HG02870 (cell line): ENCODE results near the gene BUD13.

Source experiments
- ATAC-seq: cut with Tn5 transposase; IDR thresholded peaks from one replicate; pipeline ENCODE4 v1.9.1; 2021; ENCODE audit warnings: mild to moderate bottlenecking, moderate library complexity; ENCODE audit not compliant: unreplicated experiment

The BUD13 gene

GRCh38 chr11:116792869-116793771 lies 20.3 kb upstream of the BUD13 start:
- no peak for ATAC-seq

GRCh38 chr11:116792144-116792868 lies 19.5 kb upstream of the BUD13 start:
- no peak for ATAC-seq

- ATAC-seq, result no peak
Measured at GRCh38 chr11:116791813-116792143, 19.0 kb upstream of the BUD13 start, which contains the start of gene APOA5. TSS of gene APOA5 (minus strand) at chr11:116791879. CDS start at chr11:116791860, 19 bp downstream.

GRCh38 chr11:116791002-116791812 lies 18.4 kb upstream of the BUD13 start:
- ATAC-seq, result peak; percentile 36

GRCh38 chr11:116790167-116791001 lies 17.6 kb upstream of the BUD13 start:
- no peak for ATAC-seq

- ATAC-seq, result no peak
Measured at GRCh38 chr11:116788975-116789374, 16.2 kb upstream of the BUD13 start.

GRCh38 chr11:116788534-116788933 lies 15.7 kb upstream of the BUD13 start:
- ATAC-seq, result no peak

- peak; percentile 82 for ATAC-seq
Measured at GRCh38 chr11:116787786-116788486, 15.1 kb upstream of the BUD13 start, which contains the start of gene ZPR1. TSS of gene ZPR1 (minus strand) at chr11:116788023. CDS start at chr11:116787990, 33 bp downstream.

GRCh38 chr11:116787436-116787785 lies 14.6 kb upstream of the BUD13 start:
- no peak for ATAC-seq

GRCh38 chr11:116786966-116787365 lies 14.2 kb upstream of the BUD13 start:
- no peak for ATAC-seq

GRCh38 chr11:116786326-116786725 lies 13.5 kb upstream of the BUD13 start:
- no peak for ATAC-seq

- ATAC-seq, result peak; percentile 52
Measured at GRCh38 chr11:116782728-116783127, 9.9 kb upstream of the BUD13 start.

GRCh38 chr11:116778556-116778955 lies 5.8 kb upstream of the BUD13 start:
- no peak for ATAC-seq

GRCh38 chr11:116777056-116777455 lies 4.3 kb upstream of the BUD13 start:
- no peak for ATAC-seq

- no peak for ATAC-seq
Measured at GRCh38 chr11:116776522-116776984, 3.8 kb upstream of the BUD13 start.

GRCh38 chr11:116775975-116776374 lies 3.2 kb upstream of the BUD13 start:
- ATAC-seq, result no peak

GRCh38 chr11:116774661-116775060 lies 1.9 kb upstream of the BUD13 start:
- no peak for ATAC-seq

- ATAC-seq, result peak; percentile 27
Measured at GRCh38 chr11:116773203-116774097, 663 bp upstream of the BUD13 start.

- no peak for ATAC-seq
Measured at GRCh38 chr11:116771935-116772334, 852 bp downstream of the BUD13 start.
